ENCODE data around the gene CHCHD6.

- TF ChIP-seq CTCF (conservative IDR thresholded peaks at IDR 0.05) (no peak), EZH2 (IDR thresholded peaks at IDR 0.05; ENCODE audit: low read depth) (no peak)
Observed at GRCh38 chr3:126926684-126927400, 222.8 kb downstream of the CHCHD6 start.

Data from PC-9 (cell line).